HG02943 (cell line): ENCODE data around the gene MEAK7.

Experiments used
- ATAC-seq: cut with Tn5 transposase; IDR thresholded peaks from one replicate; pipeline ENCODE4 v1.9.1; 2021; ENCODE audit warnings: mild to moderate bottlenecking, low read depth, moderate library complexity; ENCODE audit not compliant: unreplicated experiment

MEAK7 gene

GRCh38 chr16:84475643-84476240 is 28.7 kb downstream of the MEAK7 start:
- no peak for ATAC-seq

- no peak for ATAC-seq
Observed at GRCh38 chr16:84471966-84472365, 32.5 kb downstream of the MEAK7 start.

- ATAC-seq, result no peak
Observed at GRCh38 chr16:84471316-84471715, 33.1 kb downstream of the MEAK7 start.

- ATAC-seq, result no peak
Observed at GRCh38 chr16:84467709-84468108, 36.8 kb downstream of the MEAK7 start.

GRCh38 chr16:84467256-84467655 is 37.2 kb downstream of the MEAK7 start:
- no peak for ATAC-seq

- ATAC-seq, result no peak
Observed at GRCh38 chr16:84466692-84467091, 37.8 kb downstream of the MEAK7 start.

- ATAC-seq, result no peak
Observed at GRCh38 chr16:84465154-84465553, 39.3 kb downstream of the MEAK7 start.

- ATAC-seq, result no peak
Observed at GRCh38 chr16:84464116-84464515, 40.3 kb downstream of the MEAK7 start.

GRCh38 chr16:84463221-84463620 is 41.2 kb downstream of the MEAK7 start:
- no peak for ATAC-seq

GRCh38 chr16:84462296-84463210 is 41.9 kb downstream of the MEAK7 start:
- ATAC-seq, result no peak

- ATAC-seq, result no peak
Observed at GRCh38 chr16:84461413-84462295, 42.8 kb downstream of the MEAK7 start.

GRCh38 chr16:84461029-84461412 is 43.4 kb downstream of the MEAK7 start:
- ATAC-seq, result no peak

GRCh38 chr16:84460406-84461028 is 43.9 kb downstream of the MEAK7 start:
- ATAC-seq, result no peak

GRCh38 chr16:84459941-84460405 is 44.5 kb downstream of the MEAK7 start:
- ATAC-seq, result no peak

GRCh38 chr16:84459533-84459894 is 44.9 kb downstream of the MEAK7 start:
- no peak for ATAC-seq

GRCh38 chr16:84458606-84459532 is 45.6 kb downstream of the MEAK7 start:
- ATAC-seq, result no peak

GRCh38 chr16:84455031-84455430 is 49.4 kb downstream of the MEAK7 start:
- ATAC-seq, result no peak
